Right ventricle myocardium inferior (tissue), 1 donor: ENCODE results near the gene GMPR. TPM values are rescaled to one million over a fixed set of nuclear protein-coding genes. Genes with fewer than 3 reads are reported as not detected.

Experiments used
- ATAC-seq: fragments of 200-7000 bp; cut with Tn5 transposase; one replicate; pipeline ENCODE4 v1.9.1; 2020; ENCODE audit warnings: mild to moderate bottlenecking, moderate library complexity
- DNase-seq: peaks from one replicate; pipeline ENCODE4 v3.0.0; 2021; ENCODE audit errors: missing footprints
- intact Hi-C: fragments of 100-400 bp; cut with DNase I; formaldehyde crosslinking; loops from one replicate; pipeline ENCODE4 v1.11.0; 2022
- total RNA-seq: library from RNA; stranded (reverse); fragmentation: NEBNext Ultra II Directional; extraction: Animal tissue kit (Norgen Biotek cat#: 25700); gene quantifications from one replicate; pipeline ENCODE4 v1.2.1, GENCODE V29; 2021
- donor health status: DM: no; HTN: yes; CAD: no; lungs with severe emphysema.

GMPR gene
- total RNA-seq, 1 donor from 2014 or later: 125 TPM

DNA sequence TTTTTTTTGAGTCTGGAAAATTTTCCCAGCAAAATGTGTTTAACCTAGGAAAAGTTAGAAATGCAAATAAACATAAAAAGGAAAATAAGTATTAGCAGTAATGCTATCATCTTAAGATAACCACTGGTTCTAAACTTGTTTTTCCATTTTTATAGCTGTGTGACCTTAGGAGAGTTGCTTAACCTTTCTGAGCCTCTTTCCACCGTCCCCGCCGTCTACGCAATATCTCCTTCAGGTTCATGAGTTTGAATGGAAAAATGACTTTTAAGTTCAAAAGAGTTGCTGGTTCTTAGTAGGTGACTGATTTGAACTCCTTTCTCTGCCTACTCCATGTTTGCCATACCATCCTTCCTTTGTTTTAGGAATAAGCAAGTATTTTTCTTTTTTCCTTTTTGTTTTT, 44.0 kb downstream of the GMPR start:
- intact Hi-C loops: no loop called here
- no peak for ATAC-seq
- no peak for DNase-seq

- no peak for DNase-seq
- no peak for ATAC-seq
- intact Hi-C loops: no loop called here
Observed at GRCh38 chr6:16284472-16284871, 46.1 kb downstream of the GMPR start.

DNA sequence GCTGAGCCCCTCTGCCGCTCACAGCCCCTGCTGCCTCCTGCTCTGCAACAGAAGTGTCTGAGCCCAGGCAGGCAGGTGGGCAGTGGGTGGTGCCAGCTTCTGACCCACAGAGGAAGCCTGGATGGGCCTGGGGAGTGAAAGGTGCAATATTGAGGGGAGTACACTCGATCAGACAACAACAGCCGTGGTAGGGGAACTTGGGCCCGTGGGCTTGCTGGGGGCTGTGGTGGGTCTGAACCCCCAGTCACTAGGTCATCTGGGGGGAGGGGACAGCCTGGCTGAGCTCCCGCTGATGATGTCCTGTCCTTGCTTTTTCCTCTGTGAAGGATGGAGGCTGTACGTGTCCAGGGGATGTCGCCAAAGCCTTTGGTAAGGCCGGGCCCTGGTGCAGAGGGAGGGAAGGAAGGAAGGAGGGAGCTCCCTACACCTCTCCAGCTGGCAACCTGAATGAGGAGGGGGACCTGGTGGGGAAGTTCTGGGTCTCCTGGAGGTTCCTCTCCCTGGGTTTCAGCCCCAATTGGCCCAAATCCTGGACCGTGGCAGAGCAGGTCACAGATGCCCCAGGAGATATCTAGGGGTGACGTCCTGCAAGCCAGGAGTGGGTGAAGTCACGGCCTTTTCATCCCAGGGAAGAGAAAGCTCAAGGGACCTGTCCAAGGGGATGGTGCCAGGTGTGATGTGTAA, 47.2 kb downstream of the GMPR start:
- no peak for DNase-seq
- intact Hi-C loops: no loop called here
- ATAC-seq: peak; percentile 15

DNA sequence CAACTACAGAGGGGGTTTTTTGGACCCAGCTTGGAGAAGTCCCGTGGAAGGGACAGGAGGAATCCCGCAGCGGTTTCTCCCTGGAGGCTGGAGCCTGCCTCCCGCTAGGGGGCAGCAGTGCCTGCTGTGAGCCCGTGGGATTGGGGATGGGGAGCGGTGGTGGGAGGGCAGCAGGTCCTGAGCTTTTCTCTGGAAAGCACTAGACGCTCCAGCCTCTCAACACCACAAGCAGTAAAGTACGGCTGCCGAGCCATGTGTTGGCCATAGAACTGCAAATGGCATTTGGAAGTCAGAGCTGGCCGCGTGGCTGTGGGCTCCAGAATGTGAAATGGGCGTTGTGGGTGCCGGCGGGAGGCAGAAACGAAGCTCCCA, 47.8 kb downstream of the GMPR start:
- intact Hi-C loops: no loop called here
- DNase-seq: no peak

GRCh38 chr6:16288163-16288562, 49.8 kb downstream of the GMPR start:
- intact Hi-C loops: no loop called here
- DNase-seq (no peak), ATAC-seq (no peak)

More for the DNA sequence above, 47.8 kb downstream of the GMPR start:
- ATAC-seq: no peak

GRCh38 chr6:16291739-16292138, 53.4 kb downstream of the GMPR start:
- intact Hi-C loops: no loop called here
- ATAC-seq (no peak), DNase-seq (no peak)

DNA sequence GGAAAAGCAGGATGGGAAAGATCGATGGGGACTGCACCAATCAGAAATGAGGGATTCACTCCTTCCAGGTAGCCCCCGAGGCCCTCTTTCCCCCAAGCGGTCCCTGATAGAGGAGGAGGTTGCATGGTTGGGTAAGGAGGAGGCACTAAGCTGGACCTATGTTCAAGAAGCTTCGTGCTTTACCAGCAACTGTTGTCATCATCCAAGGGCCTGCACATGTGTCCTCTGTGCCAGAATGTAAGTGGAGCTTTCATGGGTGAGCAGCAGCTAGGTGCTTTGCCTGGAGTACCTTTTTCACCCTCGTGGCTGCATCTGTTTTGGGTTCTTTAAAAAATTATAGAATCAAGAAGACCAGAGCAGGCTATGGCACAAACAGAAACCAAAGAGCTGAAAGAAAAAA, 54.0 kb downstream of the GMPR start:
- intact Hi-C loops: no loop called here
- no peak for DNase-seq
- ATAC-seq: no peak

DNA sequence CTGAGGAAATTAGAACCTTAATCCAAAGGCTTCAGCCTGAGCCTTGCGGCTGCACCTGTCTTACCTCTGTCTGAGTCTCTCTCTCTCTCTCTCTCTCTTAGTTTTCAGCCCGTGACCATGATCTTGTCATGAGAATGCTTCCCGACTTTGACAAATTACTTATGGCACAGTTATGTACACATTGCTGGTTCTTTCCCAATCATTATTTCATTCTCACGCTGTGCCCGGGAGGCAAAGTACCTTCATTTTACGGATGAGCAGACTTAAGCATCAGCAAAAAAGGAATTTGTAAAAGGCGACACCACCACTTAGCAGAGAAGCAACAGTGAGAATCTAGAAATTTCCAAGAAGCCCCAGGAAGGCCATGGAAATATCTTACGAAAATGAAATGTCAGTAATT, 54.6 kb downstream of the GMPR start:
- DNase-seq (no peak), ATAC-seq (no peak)
- intact Hi-C loops: no loop called here

DNA sequence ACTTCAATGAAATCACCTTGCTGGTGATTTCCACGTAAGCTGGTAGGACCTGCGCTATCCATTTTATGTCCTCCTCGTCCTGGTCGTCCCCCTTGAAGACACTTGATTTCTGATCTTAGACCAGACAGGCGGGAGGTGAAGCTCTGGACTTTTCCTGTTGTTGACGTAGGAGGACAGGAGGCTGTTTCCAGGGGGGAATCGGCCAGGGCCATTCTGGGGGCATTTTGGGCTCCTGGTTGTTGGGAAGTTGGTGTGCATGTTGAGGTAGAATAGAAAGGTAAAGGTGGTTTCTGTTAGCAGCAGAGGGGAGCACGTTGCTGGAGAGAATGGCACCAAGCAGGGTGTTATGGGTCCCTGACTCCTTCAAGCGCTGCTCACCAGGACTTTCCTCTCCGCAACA, 56.0 kb downstream of the GMPR start:
- ATAC-seq (no peak), DNase-seq (no peak)
- intact Hi-C loops: no loop called here

DNA sequence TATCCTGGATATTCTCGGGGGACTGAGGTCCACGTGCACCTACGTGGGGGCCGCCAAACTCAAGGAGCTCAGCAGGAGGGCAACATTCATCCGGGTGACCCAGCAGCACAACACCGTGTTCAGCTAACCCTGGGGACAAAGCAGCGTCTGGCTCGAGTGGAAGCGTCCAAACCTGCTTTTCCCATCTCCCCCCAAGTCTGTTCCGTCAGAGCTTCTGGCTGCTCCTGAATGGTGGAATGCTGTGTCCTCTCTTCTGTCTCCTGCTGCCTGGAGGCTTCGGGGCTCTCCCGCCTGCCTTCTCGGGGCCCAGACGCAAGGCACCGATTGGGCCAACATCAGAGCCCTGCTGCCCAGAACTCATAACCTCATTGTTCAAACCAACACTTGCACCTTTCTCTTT, 56.7 kb downstream of the GMPR start:
- ATAC-seq (no peak), DNase-seq (no peak)
- intact Hi-C loops: no loop called here

GRCh38 chr6:16295471-16295870, 57.1 kb downstream of the GMPR start:
- no peak for DNase-seq
- intact Hi-C loops: no loop called here
- ATAC-seq: no peak

DNA sequence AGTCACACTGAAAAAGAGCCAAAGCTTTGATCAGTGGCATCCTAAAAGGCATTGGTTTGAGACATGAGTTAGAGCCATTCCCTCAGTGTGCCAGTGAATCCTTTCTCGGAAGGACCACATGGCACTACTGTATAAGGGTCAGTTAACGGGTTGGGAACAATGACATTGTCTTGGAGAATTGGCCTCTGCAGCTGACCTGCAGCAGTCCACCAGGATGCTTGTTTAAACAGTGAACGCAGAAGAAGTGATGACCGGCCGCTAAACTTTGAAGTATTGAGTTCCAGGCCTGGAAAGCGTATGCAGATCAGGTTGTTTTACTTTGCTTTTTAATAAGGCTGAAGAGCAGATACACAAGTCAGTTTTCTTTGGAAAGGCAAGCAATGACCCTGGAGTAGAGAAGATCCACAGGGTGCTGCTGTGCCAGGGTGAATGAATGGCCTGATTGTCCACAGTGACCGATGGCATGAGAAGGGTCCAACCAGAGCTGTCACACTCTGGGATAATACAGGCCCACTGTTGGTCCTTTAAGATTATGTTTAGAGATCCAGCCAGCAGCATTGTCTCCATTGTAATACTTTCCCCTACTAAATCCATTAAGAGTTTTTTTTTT, 57.8 kb downstream of the GMPR start:
- intact Hi-C loops: no loop called here
- no peak for DNase-seq
- no peak for ATAC-seq

DNA sequence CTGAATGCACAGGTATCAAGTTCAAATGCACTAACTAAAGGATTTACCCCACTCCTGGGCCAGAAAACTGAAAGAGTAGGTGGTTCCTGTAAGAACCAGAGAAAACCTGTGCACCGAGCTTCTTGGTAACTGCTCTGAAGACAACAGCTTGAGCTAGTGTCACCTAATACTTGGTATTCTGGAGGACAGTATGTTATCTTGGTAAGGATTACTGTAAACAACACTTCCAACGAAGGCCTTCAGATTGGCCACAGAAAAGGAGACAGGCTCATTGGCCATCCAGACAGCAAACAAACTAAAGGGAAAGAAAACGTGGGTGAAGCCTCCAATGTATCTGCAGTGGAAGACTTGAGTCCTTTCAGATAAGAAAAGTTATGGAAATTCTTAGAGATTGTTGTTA, 61.5 kb downstream of the GMPR start:
- intact Hi-C loops: no loop called here
- DNase-seq (no peak), ATAC-seq (no peak)

DNA sequence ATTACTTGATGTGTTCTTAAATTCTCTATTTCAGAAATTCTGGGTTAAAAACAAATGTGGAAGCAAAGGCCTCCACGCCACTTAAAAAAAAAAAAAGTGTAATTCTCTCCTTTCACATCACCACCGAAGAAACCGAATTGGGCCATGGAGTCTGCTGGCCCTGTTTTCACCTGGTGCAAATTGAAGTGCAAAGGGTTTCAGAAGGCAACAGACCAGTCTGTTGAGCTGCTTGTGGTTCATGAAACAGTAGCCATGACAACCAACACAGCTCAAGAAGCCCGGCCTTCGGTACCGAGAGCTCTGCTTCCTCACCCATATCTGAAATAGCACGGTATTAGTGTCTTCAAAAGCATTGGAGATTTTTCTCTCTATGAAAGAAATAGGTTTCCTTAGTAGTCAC, 63.1 kb downstream of the GMPR start:
- ATAC-seq: no peak
- no peak for DNase-seq
- intact Hi-C loops: no loop called here

DNA sequence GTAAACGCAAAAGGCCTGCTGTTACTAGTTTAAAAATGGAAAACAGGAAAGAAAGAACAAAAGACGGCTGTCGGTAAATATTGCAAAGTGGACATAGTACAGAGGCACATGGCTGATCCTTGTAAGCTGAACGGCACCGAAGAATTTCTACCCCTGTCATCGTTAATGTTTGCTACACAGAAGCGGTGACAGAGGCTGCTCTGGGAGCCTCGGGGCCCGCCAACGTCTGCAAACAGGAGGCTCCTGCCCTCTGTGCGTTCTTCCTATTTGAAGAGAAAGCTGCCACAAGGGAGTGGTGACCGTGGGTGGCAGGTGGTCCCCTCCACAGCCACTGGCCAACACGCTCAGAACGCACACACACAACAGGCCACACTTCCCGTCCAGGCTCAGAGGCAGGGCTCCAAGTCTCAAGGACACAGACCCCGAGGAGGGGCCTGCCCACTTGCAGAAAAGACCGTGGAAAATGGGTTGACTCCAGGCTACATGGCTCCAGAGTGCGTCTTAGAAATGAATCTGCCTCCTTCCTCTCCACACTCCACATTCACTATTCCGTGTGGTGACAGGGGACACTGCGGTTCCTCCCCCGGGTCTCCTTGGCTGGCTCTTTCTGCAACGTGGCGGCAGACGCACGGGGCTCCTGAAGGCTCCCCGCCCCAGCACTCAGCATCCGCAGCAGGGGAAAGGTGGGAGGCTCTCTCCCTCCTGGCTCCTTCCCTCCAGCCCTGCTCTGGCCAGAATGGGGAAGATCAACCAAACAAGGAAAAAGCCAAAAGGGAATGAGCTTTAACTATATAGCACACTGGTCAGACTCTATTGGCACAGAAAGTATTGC, 64.5 kb downstream of the GMPR start:
- ATAC-seq: no peak
- intact Hi-C loops: no loop called here
- no peak for DNase-seq

DNA sequence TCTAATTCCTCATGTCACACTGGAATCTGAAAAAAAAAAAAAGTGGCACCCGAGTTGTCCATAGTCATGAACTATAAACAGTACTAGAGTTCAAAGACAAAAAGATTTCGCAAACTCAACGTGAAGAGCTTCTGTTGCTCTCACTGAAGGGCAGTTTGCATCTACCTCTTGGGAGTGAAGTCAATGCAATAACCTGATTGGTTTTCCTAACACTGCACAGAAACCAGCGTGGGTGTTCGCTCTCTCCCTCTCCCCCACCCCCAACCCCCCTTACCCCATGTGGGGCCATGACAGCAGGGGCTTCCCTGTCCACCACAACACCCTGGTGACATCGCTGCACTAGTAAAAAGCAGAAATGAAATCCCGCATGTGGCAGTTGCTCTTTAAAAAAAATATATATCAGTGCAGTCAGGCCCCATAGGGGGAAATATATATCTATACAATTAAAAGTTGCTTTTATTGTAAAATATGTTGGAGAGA, 66.9 kb downstream of the GMPR start:
- ATAC-seq (no peak), DNase-seq (no peak)
- intact Hi-C loops: no loop called here

DNA sequence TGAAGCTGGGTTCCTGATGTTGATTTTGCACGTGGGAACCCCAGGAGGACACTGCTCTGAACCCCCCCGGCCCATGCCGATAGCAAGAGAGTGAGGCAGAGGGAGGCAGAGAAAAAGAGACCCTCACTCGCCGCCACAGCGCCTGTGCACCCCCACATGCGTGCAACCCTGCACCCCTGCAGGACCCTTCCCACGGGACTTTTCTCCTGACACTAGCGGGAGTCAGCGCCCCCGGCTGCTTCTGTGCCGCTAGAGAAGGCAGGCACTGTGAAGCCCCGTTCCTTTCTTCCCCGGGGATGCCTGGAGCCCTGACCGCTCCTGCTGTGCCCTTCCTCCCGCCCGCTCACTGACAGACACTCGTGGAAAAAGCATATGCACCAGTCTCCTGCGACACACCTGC, 67.4 kb downstream of the GMPR start:
- intact Hi-C loops: no loop called here
- DNase-seq: no peak
- ATAC-seq: no peak

DNA sequence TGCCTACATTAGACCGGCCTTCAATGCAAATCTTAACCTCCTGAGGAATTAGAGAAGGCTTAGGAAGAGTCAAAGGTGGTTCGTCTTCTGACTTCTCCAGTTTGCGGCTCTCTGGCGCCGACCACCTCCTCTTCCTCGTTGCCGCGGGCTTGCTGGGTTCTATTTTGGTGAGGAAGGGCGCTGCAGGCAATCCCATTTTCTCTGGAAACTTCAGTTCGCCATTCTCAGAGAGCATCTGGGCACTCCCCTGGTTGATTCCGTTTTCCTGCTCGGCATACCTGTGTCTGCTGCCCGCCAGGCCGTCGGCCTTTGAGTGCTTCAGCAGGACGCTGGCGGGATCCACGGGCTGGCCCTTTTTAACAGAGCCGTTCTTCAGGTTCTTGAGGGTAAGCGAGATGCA, 67.9 kb downstream of the GMPR start:
- ATAC-seq: no peak
- no peak for DNase-seq
- intact Hi-C loops: no loop called here

- DNase-seq (no peak), ATAC-seq (no peak)
- intact Hi-C loops: loop anchor here (10.0 kb wide), 1 partner anchor 773 kb away; no protein-coding TSS in a partner anchor
Observed at GRCh38 chr6:16311763-16312162, 73.4 kb downstream of the GMPR start.

DNA sequence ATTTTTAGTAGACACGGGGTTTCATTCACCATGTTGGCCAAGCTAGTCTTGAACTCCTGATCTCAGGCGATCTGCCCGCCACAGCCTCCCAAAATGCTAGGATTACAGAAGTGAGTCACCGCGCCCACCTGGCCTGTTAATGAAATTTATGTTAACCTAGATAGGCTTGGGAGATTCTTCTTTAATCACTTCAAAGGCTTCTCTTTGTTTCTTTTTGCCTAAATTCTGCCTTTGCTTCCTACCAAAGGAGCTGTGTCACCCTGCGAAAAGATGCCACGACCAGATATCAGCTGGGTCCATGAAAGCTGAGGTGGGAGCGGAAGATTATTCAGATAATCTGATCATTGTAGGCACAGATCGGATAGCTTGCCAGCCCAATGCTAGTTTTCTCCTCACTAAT, 75.3 kb downstream of the GMPR start:
- intact Hi-C loops: loop anchor here (10.0 kb wide), 1 partner anchor 771 kb away; no protein-coding TSS in a partner anchor
- ATAC-seq (no peak), DNase-seq (no peak)
